ENCODE data around the gene KRTAP5-2. TPM values are rescaled to one million over a fixed set of nuclear protein-coding genes. Genes with fewer than 3 reads are reported as not detected.

KRTAP5-2 gene
- total RNA-seq, 3 donors from 2014 or later, result not detected

GRCh38 chr11:1553808-1554594, 44.1 kb downstream of the KRTAP5-2 start:
- no peaks in the 10 kb centered on the region for H3K4me1 Mint-ChIP-seq (ENCODE audit: low read depth)
- H3K9me3 Mint-ChIP-seq, result no peaks in the 10 kb centered on the region
- no peak overlapping the region for H3K4me3 Mint-ChIP-seq
- ATAC-seq (no peak), DNase-seq (no peak)
- peaks cover 19% of the 10 kb centered on the region for H3K27me3 Mint-ChIP-seq (ENCODE audit: low read depth)
- H3K36me3 Mint-ChIP-seq (ENCODE audit: insufficient read depth), result peaks cover 3% of the 10 kb centered on the region

GRCh38 chr11:1549338-1550330, 48.5 kb downstream of the KRTAP5-2 start:
- Mint-ChIP-seq H3K27me3 (ENCODE audit: low read depth) (peaks cover 44% of the 10 kb centered on the region), H3K4me3 (no peak overlapping the region), H3K36me3 (ENCODE audit: insufficient read depth) (no peaks in the 10 kb centered on the region), H3K9me3 (no peaks in the 10 kb centered on the region), H3K4me1 (ENCODE audit: low read depth) (peaks cover 2% of the 10 kb centered on the region)
- DNase-seq (no peak), ATAC-seq (no peak)

- DNase-seq (no peak), ATAC-seq (no peak)
- H3K9me3 Mint-ChIP-seq, result no peaks in the 10 kb centered on the region
- H3K36me3 Mint-ChIP-seq (ENCODE audit: insufficient read depth), result no peaks in the 10 kb centered on the region
- peaks cover 41% of the 10 kb centered on the region for H3K27me3 Mint-ChIP-seq (ENCODE audit: low read depth)
- H3K4me1 Mint-ChIP-seq (ENCODE audit: low read depth), result peaks cover 2% of the 10 kb centered on the region
- H3K4me3 Mint-ChIP-seq, result no peak overlapping the region
Measured at GRCh38 chr11:1548221-1549070, 49.6 kb downstream of the KRTAP5-2 start.

- DNase-seq, result no peak
- peak overlapping the region; percentile 21 for H3K4me3 Mint-ChIP-seq
- H3K9me3 Mint-ChIP-seq, result no peaks in the 10 kb centered on the region
- peaks cover 39% of the 10 kb centered on the region for H3K27me3 Mint-ChIP-seq (ENCODE audit: low read depth)
- H3K4me1 Mint-ChIP-seq (ENCODE audit: low read depth), result peaks cover 2% of the 10 kb centered on the region
- peak; percentile 9 to 21 for ATAC-seq
- H3K36me3 Mint-ChIP-seq (ENCODE audit: insufficient read depth), result no peaks in the 10 kb centered on the region
Measured at GRCh38 chr11:1547467-1548098, 50.5 kb downstream of the KRTAP5-2 start.

Other genes starting within 250 kb of the KRTAP5-2 start
- under 1 TPM; 0.53 to 0.94 (median 0.76) TPM for gene BRSK2, start 208.4 kb downstream of the KRTAP5-2 start, total RNA-seq
- 10 to 100 TPM; 17.7 to 20.1 (median 18.2) TPM for gene MOB2, start 111.5 kb downstream of the KRTAP5-2 start, total RNA-seq
- gene DUSP8, start 26.0 kb downstream of the KRTAP5-2 start, total RNA-seq, result 1 to 10 TPM; 5.4 to 6.0 (median 5.7) TPM
- not detected for gene KRTAP5-1, start 13.0 kb downstream of the KRTAP5-2 start, total RNA-seq
- gene KRTAP5-3, start 10.2 kb upstream of the KRTAP5-2 start, total RNA-seq, result not detected
- not detected for gene KRTAP5-4, start 23.8 kb upstream of the KRTAP5-2 start, total RNA-seq
- gene KRTAP5-5, start 31.5 kb upstream of the KRTAP5-2 start, total RNA-seq, result not detected
- not detected for gene KRTAP5-6, start 98.9 kb upstream of the KRTAP5-2 start, total RNA-seq
- gene IFITM10, start 152.3 kb upstream of the KRTAP5-2 start, total RNA-seq, result under 1 TPM; 0.33 to 0.53 (median 0.33) TPM
- 100 to 1,000 TPM in 1 of 3 donors, 10 to 100 TPM in 2; 74.9 to 101 (median 83.7) TPM for gene CTSD, start 165.6 kb upstream of the KRTAP5-2 start, total RNA-seq
- not detected for gene SYT8, start 236.7 kb upstream of the KRTAP5-2 start, total RNA-seq
- gene TNNI2, start 240.7 kb upstream of the KRTAP5-2 start, total RNA-seq, result not detected